ENCODE measurements around the gene RAI1. TPM values are rescaled to one million over a fixed set of nuclear protein-coding genes. Genes with fewer than 3 reads are reported as not detected.

RAI1 gene
- total and polyA plus RNA-seq, 2 of the 13 experiments (the other 11 are each of a cell fraction or from before 2014, with no cell fraction given), result 3.4 to 5.2 TPM

- TF ChIP-seq ZBTB33 (CRISPR knock-in tag; IDR thresholded peaks at IDR 0.05), result peak; percentile 98
- TF ChIP-seq CTCF (CRISPR knock-in tag; IDR thresholded peaks at IDR 0.05), result 0 out of 2 replicates have a peak, but pooled peaks have one; percentile 8
- TF ChIP-seq ZNF207 (IDR thresholded peaks at IDR 0.05; ENCODE audit: borderline replicate concordance), result no peak
- no peak for TF ChIP-seq ZNF737 (CRISPR knock-in tag; IDR thresholded peaks at IDR 0.05; ENCODE audit: borderline replicate concordance)
- no peak for TF ChIP-seq CEBPB (IDR thresholded peaks at IDR 0.05; ENCODE audit: borderline replicate concordance, low read depth, low read length)
- no peak for TF ChIP-seq ZKSCAN8 (CRISPR knock-in tag; IDR thresholded peaks at IDR 0.05; ENCODE audit: borderline replicate concordance)
- TF ChIP-seq RARA (CRISPR knock-in tag; IDR thresholded peaks at IDR 0.05), result peak; percentile 17; the same call in 1 of the 2 replicates
- TF ChIP-seq MIXL1 (CRISPR knock-in tag; IDR thresholded peaks at IDR 0.05), result no peak
- no peak for TF ChIP-seq NFE2L1 (CRISPR knock-in tag; IDR thresholded peaks at IDR 0.05; ENCODE audit: borderline replicate concordance)
- 0 out of 4 replicates have a peak, but pooled peaks of 1 of the 2 experiments have one; percentile 30 for TF ChIP-seq NR2F1 (CRISPR knock-in tag; IDR thresholded peaks at IDR 0.05)
- peak; percentile 49; the same call in 1 of the 2 replicates for TF ChIP-seq NR2F6 (IDR thresholded peaks at IDR 0.05)
- peak; percentile 66 for TF ChIP-seq NR2F6 (CRISPR knock-in tag; IDR thresholded peaks at IDR 0.05)
- no peak for TF ChIP-seq ARID3A (IDR thresholded peaks at IDR 0.05; ENCODE audit: low read depth, low read length)
- TF ChIP-seq POGZ (CRISPR knock-in tag; IDR thresholded peaks at IDR 0.05), result no peak
- TF ChIP-seq PCBP1 (IDR thresholded peaks at IDR 0.05; ENCODE audit: borderline replicate concordance, low read depth, low read length), result no peak
- no peak for TF ChIP-seq SIX4 (CRISPR knock-in tag; IDR thresholded peaks at IDR 0.05)
- TF ChIP-seq ZNF766 (CRISPR knock-in tag; IDR thresholded peaks at IDR 0.05; ENCODE audit: borderline replicate concordance), result no peak
- TF ChIP-seq REST (IDR thresholded peaks at IDR 0.05; ENCODE audit: borderline replicate concordance in 1 of 2, low read depth in 1 of 2, low read length in 2 of 2), result no peak
- no peak for TF ChIP-seq SP1 (IDR thresholded peaks at IDR 0.05)
- TF ChIP-seq SP1 (CRISPR knock-in tag; IDR thresholded peaks at IDR 0.05), result no peak
- no peak for TF ChIP-seq U2AF2 (IDR thresholded peaks at IDR 0.05; ENCODE audit: low read depth, low read length)
- 0 out of 2 replicates have a peak, but pooled peaks have one; percentile 10 for TF ChIP-seq ZNF768 (CRISPR knock-in tag; IDR thresholded peaks at IDR 0.05)
These were observed 58.3 kb downstream of the RAI1 start (continued) for GRCh38 chr17:17739388-17740066.

Measured in HepG2 (cell line).